Measurements from ENCODE around the gene KCNK1. TPM values are rescaled to one million over a fixed set of nuclear protein-coding genes. Genes with fewer than 3 reads are reported as not detected.

Gene KCNK1
- polyA plus RNA-seq (ENCODE audit: low read depth in 6 of 6) = not detected

DNA sequence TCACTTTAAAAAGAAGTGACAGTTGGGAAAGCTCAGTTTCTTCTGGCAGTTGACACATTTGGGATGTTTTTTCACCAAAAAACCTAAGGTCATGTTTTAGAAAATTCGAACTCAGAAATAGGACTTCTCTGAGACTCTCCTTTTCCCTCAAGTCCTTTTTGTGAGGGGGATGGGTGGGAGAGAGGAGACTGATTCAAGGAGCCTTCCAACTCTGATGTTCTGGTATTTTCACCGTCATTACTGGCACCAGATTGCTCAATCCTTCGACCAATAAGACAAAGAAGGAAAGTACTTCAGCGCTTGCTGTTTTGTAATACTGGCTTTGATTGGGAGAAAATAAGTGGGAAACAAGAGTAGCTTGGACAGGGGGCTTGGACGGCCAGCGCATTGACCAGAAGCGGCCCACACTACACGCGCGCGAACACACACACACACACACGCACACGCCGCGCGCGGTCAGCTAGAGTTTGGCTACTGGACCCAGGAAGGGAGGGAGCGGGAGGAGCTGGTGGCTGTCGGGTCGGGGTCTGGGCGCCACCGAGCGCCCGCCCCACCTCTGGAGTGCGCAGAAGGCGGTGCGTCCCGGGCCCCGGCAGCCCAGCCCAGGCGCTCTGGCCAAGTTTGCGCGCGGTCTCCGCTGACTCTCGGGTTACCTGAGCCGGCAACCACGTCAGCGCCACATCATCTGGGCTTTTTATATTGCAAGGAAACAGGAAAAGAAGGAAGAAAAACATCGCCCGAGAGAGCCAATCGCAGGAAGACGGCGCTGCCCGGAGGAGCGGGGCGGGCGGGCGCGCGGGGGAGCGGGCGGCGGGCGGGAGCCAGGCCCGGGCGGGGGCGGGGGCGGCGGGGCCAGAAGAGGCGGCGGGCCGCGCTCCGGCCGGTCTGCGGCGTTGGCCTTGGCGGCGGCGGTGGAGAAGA, at the start of gene KCNK1:
KCNK1 (plus strand) TSS at position 855 of the 921 bp plus-strand sequence; CDS start at position 921, 66 bp downstream.
- ATAC-seq (ENCODE audit: low read depth in 2 of 2) = no peak

DNA sequence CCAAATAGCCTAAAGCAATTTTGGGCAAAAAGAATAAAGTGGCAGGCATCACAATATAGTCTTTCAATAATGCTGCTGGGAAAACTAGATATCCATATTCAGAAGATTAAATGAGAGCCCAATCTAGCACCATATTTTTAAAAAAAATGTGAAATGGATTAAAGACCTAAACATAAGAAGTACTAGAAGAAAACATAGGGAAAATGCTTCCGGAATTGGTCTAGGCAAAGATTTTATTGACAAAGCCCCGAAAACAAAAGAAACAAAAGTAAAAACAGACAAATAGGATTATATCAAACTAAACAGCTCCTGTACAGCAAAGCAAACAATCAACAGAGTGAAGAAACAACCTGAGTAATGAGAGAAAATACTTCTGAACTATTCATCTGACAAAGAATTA, 48.6 kb upstream of the KCNK1 start:
- no peak overlapping the region for H3K4me3 Mint-ChIP-seq
- DNase-seq = no peak
- no peaks in the 10 kb centered on the region for H3K4me1 Mint-ChIP-seq
- H3K27me3 Mint-ChIP-seq = no peaks in the 10 kb centered on the region
- H3K36me3 Mint-ChIP-seq = no peaks in the 10 kb centered on the region
- H3K27ac Mint-ChIP-seq = no peak overlapping the region
- ATAC-seq (ENCODE audit: low read depth in 2 of 2) = no peak
- peaks cover 14 to 58% (median 24%) of the 10 kb centered on the region in 7 donors for H3K9me3 Mint-ChIP-seq

More for the DNA sequence above, at the start of gene KCNK1:
- no peak for DNase-seq
- H3K9me3 Mint-ChIP-seq = peaks cover 0 to 11% (median 2%) of the 10 kb centered on the region in 7 donors
- peaks cover 49 to 85% (median 76%) of the 10 kb centered on the region in 3 donors for H3K27me3 Mint-ChIP-seq
- peaks cover 6 to 10% (median 8%) of the 10 kb centered on the region in 3 donors for H3K4me1 Mint-ChIP-seq
- H3K27ac Mint-ChIP-seq = no peak within 1 kb of the TSS
- H3K36me3 Mint-ChIP-seq = peaks cover 0 to 5% of the 10 kb centered on the region in 2 donors
- H3K4me3 Mint-ChIP-seq = peak within 1 kb of the TSS in 2 of 8 donors; percentile 36 to 65

DNA sequence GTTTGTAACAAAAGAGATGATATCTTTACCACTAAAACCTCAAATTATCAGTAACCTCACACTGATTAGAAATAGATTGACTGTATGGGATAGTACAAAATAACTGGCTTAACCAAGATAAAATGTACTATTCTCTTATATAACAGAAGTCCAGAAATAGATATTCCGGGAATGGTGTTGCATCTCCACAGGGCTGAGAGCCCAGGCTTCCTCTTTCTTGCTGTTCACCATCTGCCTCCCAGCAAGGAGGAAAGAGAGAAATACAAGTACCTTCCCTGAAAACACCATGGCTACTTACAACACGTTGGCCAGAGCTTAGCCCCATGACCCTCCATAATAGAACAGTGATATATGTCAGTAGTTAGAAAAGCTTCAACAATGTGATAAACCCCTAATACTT, 47.0 kb upstream of the KCNK1 start:
- ATAC-seq (ENCODE audit: low read depth in 2 of 2) (no peak), DNase-seq (no peak)
- Mint-ChIP-seq H3K4me1 (no peaks in the 10 kb centered on the region), H3K9me3 (peaks cover 9 to 47% (median 15%) of the 10 kb centered on the region in 7 donors), H3K27me3 (no peaks in the 10 kb centered on the region), H3K27ac (no peak overlapping the region), H3K36me3 (no peaks in the 10 kb centered on the region), H3K4me3 (no peak overlapping the region)

DNA sequence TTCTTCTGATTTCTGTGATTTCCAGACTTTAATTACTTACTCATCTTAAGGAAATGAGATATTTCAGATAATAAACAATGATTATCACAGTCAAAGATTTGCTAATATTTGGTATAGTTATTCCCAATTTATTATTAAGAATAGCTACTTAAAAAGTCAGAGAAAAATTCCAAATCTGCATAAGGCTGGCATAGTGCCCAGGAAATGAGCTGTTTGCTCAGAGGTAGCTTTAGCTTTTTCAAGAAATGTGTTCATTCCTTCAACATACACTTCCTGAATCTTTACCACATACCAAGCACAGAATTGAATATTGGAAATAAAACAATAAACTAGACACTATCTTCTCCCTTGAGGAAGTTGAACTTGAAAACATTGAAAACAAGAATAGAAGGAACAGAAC, 44.3 kb upstream of the KCNK1 start:
- Mint-ChIP-seq H3K27me3 (peaks cover 0 to 5% (median 2%) of the 10 kb centered on the region in 3 donors), H3K36me3 (no peaks in the 10 kb centered on the region), H3K4me1 (no peaks in the 10 kb centered on the region), H3K4me3 (no peak overlapping the region), H3K9me3 (peaks cover 5 to 20% (median 9%) of the 10 kb centered on the region in 7 donors), H3K27ac (no peak overlapping the region)
- no peak for DNase-seq
- ATAC-seq (ENCODE audit: low read depth in 2 of 2) = no peak

DNA sequence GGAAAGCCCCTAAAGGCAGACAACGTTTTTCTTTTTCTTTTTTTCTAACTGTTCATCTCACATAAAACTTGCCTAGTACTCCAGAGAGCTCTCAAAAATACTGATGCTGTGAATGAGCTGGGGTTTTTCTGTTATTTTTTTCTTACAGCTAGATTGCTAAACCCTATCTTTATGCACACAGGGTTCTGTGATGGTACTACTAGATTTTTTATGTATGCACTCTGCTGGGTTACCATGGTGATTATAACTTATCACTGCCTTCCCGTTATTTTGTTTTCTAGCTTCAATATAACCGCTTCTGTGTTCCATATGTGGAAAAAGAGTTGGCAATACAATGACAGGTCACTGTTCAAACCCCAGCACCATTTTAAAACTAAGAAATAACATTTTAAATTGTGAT, 43.7 kb upstream of the KCNK1 start:
- Mint-ChIP-seq H3K4me1 (no peaks in the 10 kb centered on the region), H3K27ac (no peak overlapping the region), H3K9me3 (peaks cover 3 to 18% (median 9%) of the 10 kb centered on the region in 7 donors), H3K4me3 (no peak overlapping the region), H3K36me3 (no peaks in the 10 kb centered on the region), H3K27me3 (peaks cover 0 to 5% (median 3%) of the 10 kb centered on the region in 3 donors)
- DNase-seq (no peak), ATAC-seq (ENCODE audit: low read depth in 2 of 2) (no peak)

DNA sequence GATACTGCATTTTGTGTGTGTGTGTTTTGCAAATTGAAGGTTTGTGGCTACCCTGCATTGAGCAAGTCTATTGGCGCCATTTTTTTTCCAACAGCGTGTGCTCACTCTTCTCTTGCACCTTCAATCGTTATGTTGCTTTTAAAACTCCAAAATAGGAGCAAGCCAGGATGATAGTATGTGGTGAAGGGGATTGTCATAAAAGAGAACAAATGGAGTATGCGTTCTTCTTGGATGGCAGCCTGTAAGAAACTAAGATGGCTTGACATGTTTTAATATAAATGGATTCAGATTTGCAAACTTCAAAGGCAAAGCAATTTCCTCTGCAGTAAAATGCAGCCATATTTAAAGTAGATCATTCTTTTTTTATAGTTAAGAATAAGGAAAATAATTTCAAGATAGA, 43.2 kb upstream of the KCNK1 start:
- Mint-ChIP-seq H3K4me1 (no peaks in the 10 kb centered on the region), H3K9me3 (peaks cover 1 to 13% (median 5%) of the 10 kb centered on the region in 7 donors), H3K27me3 (peaks cover 0 to 5% (median 3%) of the 10 kb centered on the region in 3 donors), H3K36me3 (no peaks in the 10 kb centered on the region), H3K27ac (no peak overlapping the region), H3K4me3 (no peak overlapping the region)
- ATAC-seq (ENCODE audit: low read depth in 2 of 2) (no peak), DNase-seq (no peak)

DNA sequence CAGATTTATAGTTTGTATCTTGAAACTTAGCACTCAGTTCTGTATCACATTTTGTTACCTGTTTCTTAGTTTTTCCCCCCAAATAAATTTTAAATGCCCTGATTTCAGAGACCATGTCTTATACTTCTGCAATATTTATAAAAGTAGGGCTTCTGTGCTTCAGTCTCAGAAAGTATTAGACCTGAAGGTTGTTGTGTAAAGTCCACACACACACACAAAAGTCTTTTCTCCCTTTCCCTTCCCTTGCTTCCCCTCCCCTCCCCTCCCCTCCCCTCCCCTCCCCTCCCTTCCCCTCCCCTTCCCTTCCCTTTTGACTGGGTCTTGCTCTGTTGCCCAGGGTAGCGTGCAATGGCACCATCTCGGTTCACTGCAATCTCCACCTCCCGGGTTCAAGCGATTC, 41.0 kb upstream of the KCNK1 start:
- Mint-ChIP-seq H3K4me3 (no peak overlapping the region), H3K36me3 (no peaks in the 10 kb centered on the region), H3K27me3 (peaks cover 0 to 5% (median 3%) of the 10 kb centered on the region in 3 donors), H3K27ac (no peak overlapping the region), H3K9me3 (peaks cover 0 to 5% (median 0%) of the 10 kb centered on the region in 7 donors), H3K4me1 (no peaks in the 10 kb centered on the region)
- ATAC-seq (ENCODE audit: low read depth in 2 of 2) = no peak
- no peak for DNase-seq

DNA sequence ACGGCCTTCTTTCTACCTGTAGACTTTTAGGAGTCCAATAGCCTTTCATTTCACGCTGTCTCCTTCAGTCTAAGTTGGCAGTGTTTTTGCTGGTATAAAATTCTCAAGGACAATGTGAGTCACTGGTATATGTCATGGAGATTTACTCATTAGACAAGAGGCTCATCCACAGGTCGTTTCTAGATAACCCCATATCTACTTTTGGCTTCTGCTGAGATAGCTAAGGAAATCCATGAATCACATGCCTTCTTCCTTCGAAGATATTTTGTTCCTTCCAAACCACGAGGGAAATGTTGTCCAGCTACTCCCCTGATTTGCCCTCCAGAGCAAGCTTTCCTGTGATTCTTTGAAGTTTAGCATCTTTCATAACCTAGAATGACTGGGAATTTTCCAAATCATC, 38.5 kb upstream of the KCNK1 start:
- H3K9me3 Mint-ChIP-seq = peaks cover 2 to 11% (median 4%) of the 10 kb centered on the region in 7 donors
- H3K27ac Mint-ChIP-seq = no peak overlapping the region
- DNase-seq (no peak), ATAC-seq (ENCODE audit: low read depth in 2 of 2) (no peak)
- H3K36me3 Mint-ChIP-seq = no peaks in the 10 kb centered on the region
- H3K4me3 Mint-ChIP-seq = no peak overlapping the region
- H3K27me3 Mint-ChIP-seq = peaks cover 0 to 5% (median 3%) of the 10 kb centered on the region in 3 donors
- no peaks in the 10 kb centered on the region for H3K4me1 Mint-ChIP-seq

DNA sequence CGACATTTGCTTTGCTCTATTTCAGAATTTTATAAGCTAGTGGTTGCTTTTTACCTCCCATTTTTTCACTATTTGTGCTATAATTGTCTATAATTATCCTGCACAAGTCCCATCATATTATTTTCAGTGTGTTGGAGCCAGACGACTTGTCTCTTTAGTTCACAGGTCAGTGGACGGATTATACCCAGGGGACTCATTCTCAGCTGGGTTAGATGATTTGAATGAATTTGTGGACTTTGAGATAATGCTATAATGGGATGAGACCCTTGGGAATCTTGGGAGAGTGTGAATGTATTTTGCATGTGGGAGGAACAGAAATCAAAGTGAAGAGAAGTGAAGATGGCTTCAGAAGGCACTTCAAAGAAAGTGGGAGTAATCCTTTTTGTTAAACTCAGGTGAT, 31.5 kb upstream of the KCNK1 start:
- ATAC-seq (ENCODE audit: low read depth in 2 of 2) (no peak), DNase-seq (no peak)
- Mint-ChIP-seq H3K36me3 (no peaks in the 10 kb centered on the region), H3K27ac (no peak overlapping the region), H3K9me3 (peaks cover 4 to 27% (median 7%) of the 10 kb centered on the region in 7 donors), H3K4me1 (no peaks in the 10 kb centered on the region), H3K4me3 (no peak overlapping the region), H3K27me3 (peaks cover 0 to 10% (median 5%) of the 10 kb centered on the region in 3 donors)

DNA sequence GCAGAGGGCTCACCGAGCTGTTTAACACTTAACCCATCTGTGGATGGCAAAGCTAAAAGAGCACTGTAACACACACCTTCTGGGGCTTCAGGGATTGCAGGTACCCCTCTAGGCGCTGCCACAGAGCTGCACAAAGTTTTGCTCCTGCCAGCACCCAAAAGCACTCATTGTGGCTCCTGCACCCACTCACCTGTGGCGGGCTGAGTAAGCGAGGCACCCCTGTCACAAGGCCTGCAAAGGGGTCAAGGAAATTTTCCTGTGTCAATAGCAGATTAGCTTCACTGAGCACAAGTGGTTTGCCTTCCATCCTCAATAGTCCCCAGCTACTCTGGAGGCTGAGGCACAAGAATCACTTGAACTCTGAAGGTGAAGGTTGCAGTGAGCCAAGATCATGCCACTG, 29.5 kb upstream of the KCNK1 start:
- DNase-seq = no peak
- ATAC-seq (ENCODE audit: low read depth in 2 of 2) = no peak
- no peak overlapping the region for H3K27ac Mint-ChIP-seq
- no peak overlapping the region for H3K4me3 Mint-ChIP-seq
- H3K36me3 Mint-ChIP-seq = no peaks in the 10 kb centered on the region
- peaks cover 0 to 2% (median 0%) of the 10 kb centered on the region in 3 donors for H3K4me1 Mint-ChIP-seq
- peaks cover 0 to 12% (median 10%) of the 10 kb centered on the region in 3 donors for H3K27me3 Mint-ChIP-seq
- peaks cover 0 to 18% (median 5%) of the 10 kb centered on the region in 7 donors for H3K9me3 Mint-ChIP-seq

DNA sequence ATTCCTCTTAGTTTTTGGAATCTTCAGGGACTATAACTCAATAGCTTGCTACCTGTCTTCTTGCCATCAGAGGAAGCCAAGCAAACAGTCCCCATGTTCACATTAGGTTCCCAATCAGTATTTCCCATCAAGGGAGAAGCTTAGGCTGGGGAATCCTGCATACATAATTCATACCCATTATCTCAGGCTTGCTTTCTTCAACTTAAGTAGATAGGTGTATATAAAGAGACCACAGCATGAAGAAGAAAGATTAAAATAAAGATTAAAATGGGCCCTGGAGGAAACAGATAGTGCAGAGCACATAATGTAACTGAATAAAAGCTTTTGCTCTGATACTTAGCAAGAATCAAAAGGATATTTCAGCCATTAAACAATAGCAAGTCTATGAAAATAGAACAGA, 29.0 kb upstream of the KCNK1 start:
- DNase-seq (no peak), ATAC-seq (ENCODE audit: low read depth in 2 of 2) (no peak)
- H3K9me3 Mint-ChIP-seq = peaks cover 0 to 17% (median 3%) of the 10 kb centered on the region in 7 donors
- H3K27me3 Mint-ChIP-seq = peaks cover 0 to 14% (median 10%) of the 10 kb centered on the region in 3 donors
- no peak overlapping the region for H3K27ac Mint-ChIP-seq
- peaks cover 0 to 2% (median 0%) of the 10 kb centered on the region in 3 donors for H3K4me1 Mint-ChIP-seq
- H3K36me3 Mint-ChIP-seq = no peaks in the 10 kb centered on the region
- no peak overlapping the region for H3K4me3 Mint-ChIP-seq

DNA sequence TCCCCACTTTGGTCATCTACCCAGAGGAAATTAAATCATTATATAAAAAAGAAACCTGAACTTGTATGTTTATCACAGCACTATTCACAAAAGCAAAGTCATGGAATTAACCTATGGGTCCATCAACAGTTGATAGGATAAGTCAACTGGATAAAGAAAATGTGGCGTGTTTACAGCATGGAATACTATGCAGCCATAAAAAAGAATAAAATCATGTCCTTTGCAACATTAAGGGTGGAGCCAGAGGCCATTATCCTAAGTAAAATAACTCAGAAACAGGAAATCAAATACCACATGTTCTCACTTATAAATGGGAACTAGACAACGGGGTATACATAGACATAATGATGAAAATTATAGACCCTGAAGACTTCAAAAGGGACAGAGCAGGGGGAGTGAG, 27.6 kb upstream of the KCNK1 start:
- no peak for ATAC-seq (ENCODE audit: low read depth in 2 of 2)
- H3K36me3 Mint-ChIP-seq = no peaks in the 10 kb centered on the region
- peaks cover 0 to 2% (median 0%) of the 10 kb centered on the region in 3 donors for H3K4me1 Mint-ChIP-seq
- DNase-seq = no peak
- peaks cover 0 to 17% (median 10%) of the 10 kb centered on the region in 3 donors for H3K27me3 Mint-ChIP-seq
- no peak overlapping the region for H3K27ac Mint-ChIP-seq
- H3K9me3 Mint-ChIP-seq = peaks cover 0 to 8% (median 3%) of the 10 kb centered on the region in 7 donors
- no peak overlapping the region for H3K4me3 Mint-ChIP-seq

DNA sequence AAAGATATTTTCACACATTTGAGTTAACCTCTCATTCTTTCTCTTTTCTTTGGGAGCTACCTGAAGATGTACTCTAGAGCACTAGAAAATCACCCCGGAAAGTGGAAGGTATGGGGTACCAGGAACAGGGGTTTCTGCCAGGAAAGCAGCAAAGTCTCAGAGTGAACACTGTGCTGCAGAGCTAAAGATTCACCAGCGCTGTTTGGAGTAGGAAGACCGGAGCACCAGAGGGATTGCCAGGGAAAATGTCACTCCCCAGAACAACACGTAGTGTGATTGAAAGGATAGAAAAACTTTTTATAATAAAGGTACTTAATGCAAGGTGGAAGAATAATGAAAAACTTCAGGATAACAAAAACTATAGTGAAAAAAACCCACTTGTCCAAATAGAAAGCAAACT, 26.7 kb upstream of the KCNK1 start:
- Mint-ChIP-seq H3K27ac (no peak overlapping the region), H3K4me1 (peaks cover 0 to 2% (median 0%) of the 10 kb centered on the region in 3 donors), H3K36me3 (no peaks in the 10 kb centered on the region), H3K27me3 (peaks cover 0 to 17% (median 10%) of the 10 kb centered on the region in 3 donors), H3K9me3 (peaks cover 0 to 5% (median 3%) of the 10 kb centered on the region in 7 donors), H3K4me3 (no peak overlapping the region)
- no peak for DNase-seq
- no peak for ATAC-seq (ENCODE audit: low read depth in 2 of 2)
